ENCODE results near the gene TCEA3.

DNA sequence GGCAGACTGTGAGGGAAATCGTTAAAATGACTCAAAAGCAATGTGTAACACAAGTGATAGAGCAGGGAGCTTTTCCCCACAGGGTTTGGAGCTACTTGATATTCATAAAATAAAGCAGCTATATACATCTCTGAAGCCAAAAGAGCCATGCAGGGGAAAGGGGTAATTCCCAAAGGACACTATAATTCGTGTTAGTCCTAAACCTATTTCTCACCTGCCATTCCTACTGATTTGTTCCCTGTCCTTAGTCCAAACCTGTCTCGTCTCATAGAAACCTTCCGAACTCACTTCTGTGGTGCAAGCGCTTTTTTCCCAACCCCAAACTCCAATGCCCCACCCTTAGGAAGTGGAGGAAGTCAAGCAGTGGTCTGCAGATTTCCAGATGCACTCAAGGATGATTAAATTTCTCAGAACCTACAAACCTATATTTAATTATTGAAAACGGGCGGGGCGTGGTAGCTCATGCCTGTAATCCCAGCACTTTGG, 79.5 kb downstream of the TCEA3 start:
- no peak for TF ChIP-seq POLR2AphosphoS5 (IDR thresholded peaks at IDR 0.05)
- TF ChIP-seq POLR2A (IDR thresholded peaks at IDR 0.05), result no peak

All from breast epithelium (tissue), 3 donors.